GM23338 (cell line): Measurements from ENCODE around the gene ANG. TPM values are rescaled to one million over a fixed set of nuclear protein-coding genes. Genes with fewer than 3 reads are reported as not detected.

Experiments
- EZH2 ChIP-seq: fragments of 200-600 bp; sonication (generic); IDR thresholded peaks from one replicate; pipeline ENCODE4 v1.8.0; 2017; ENCODE audit warnings: antibody characterized with exemption, mild to moderate bottlenecking, low read depth; ENCODE audit not compliant: unreplicated experiment
- JUNB ChIP-seq: IDR thresholded peaks from one replicate; pipeline ENCODE4 v1.6.1; 2016; ENCODE audit warnings: antibody characterized with exemption; ENCODE audit not compliant: unreplicated experiment
- NANOG ChIP-seq: IDR thresholded peaks from 2 replicates; pipeline ENCODE4 v1.6.1; 2016; ENCODE audit warnings: antibody characterized with exemption, borderline replicate concordance
- REST ChIP-seq: IDR thresholded peaks from one replicate; pipeline ENCODE4 v1.6.1; 2018; ENCODE audit warnings: antibody characterized with exemption; ENCODE audit not compliant: unreplicated experiment
- ZNF114 ChIP-seq: fragments of 250-450 bp; sonication (Bioruptor Pico); IDR thresholded peaks from 2 replicates; pipeline ENCODE4 v1.5.0; 2020; ENCODE audit warnings: mild to moderate bottlenecking, moderate library complexity
- ZNF462 ChIP-seq: fragments of 250-450 bp; sonication (Bioruptor Pico); IDR thresholded peaks from 2 replicates; pipeline ENCODE4 v1.5.0; 2020; ENCODE audit warnings: mild to moderate bottlenecking, moderate library complexity
- polyA plus RNA-seq: library from polyadenylated mRNA; unstranded; fragments of >200 nt; fragmentation: Nextera tagmentation; extraction: Ambion mirVana; gene quantifications from 2 replicates; pipeline ENCODE4 v1.2.1, GENCODE V29; 2016
- total RNA-seq: library from RNA; depleted of rRNA; stranded (reverse); fragments of >200 nt; shearing (Covaris generic); gene quantifications from 2 replicates; pipeline ENCODE4 v1.2.3, GENCODE V29; 2014

ANG gene
- total and polyA plus RNA-seq, 2 experiments from 2014 or later, result 2.3 to 3.7 TPM

- no peak for TF ChIP-seq ZNF462 (CRISPR knock-in tag)
- no peak for TF ChIP-seq REST
- TF ChIP-seq ZNF114, result no peak
- no peak for TF ChIP-seq JUNB
- TF ChIP-seq NANOG, result no peak
- no peak for TF ChIP-seq EZH2
These were observed 26.2 kb downstream of the ANG start (continued) for GRCh38 chr14:20714593-20715250.
